ENCODE results near the gene PHF11. TPM values are rescaled to one million over a fixed set of nuclear protein-coding genes. Genes with fewer than 3 reads are reported as not detected.

PHF11 gene
- polyA plus RNA-seq, 2 of the 4 experiments (the other 2 are of a cell fraction): 7.1 to 11.7 TPM

DNA sequence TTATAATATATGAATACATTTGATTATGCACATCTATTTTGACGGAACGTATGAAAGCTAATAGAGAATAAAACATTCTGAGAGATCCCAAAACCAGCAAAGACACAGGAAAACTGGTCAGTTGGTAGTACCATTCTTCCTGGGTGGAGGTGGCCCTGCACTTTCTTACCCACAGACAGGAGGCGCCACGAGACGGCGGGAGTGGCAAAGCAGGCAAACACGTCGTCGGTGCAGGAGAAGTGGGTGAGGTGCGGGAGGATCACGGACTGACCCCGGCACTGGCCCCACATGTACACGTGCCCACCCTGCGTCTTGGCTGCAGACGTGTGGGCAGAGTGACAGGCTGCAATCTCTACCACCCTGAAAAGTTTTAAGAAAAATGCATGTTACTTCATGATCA is 53.5 kb downstream of the PHF11 start:
- no peak overlapping the region for H3K27ac ChIP-seq
- CTCF ChIA-PET: interaction anchor here (1.2 kb wide), 1 partner anchor 13 kb away, joined by 3 read pairs; no protein-coding TSS in a partner anchor
- ATAC-seq (no peak), DNase-seq (ENCODE audit: low read depth in 1 of 2, low spot score in 1 of 2) (no peak), FAIRE-seq (no peak)
- TF ChIP-seq NFE2L2 (conservative IDR thresholded peaks at IDR 0.05; ENCODE audit: low read length): no peak
- TF ChIP-seq JUNB (IDR thresholded peaks at IDR 0.05): no peak
- no peak for TF ChIP-seq SMC3 (IDR thresholded peaks at IDR 0.05)
- POLR2A ChIA-PET: no interaction called here
- no peak overlapping the region for H3K4me3 ChIP-seq
- H3K4me1 ChIP-seq: no peaks in the 10 kb centered on the region
- H3K9me3 ChIP-seq: no peaks in the 10 kb centered on the region
- H3K4me2 ChIP-seq: no peak overlapping the region
- 87% methylated on average over 12 of the region's 15 CpGs for WGBS (ENCODE audit: missing lambda C conversion rate)

DNA sequence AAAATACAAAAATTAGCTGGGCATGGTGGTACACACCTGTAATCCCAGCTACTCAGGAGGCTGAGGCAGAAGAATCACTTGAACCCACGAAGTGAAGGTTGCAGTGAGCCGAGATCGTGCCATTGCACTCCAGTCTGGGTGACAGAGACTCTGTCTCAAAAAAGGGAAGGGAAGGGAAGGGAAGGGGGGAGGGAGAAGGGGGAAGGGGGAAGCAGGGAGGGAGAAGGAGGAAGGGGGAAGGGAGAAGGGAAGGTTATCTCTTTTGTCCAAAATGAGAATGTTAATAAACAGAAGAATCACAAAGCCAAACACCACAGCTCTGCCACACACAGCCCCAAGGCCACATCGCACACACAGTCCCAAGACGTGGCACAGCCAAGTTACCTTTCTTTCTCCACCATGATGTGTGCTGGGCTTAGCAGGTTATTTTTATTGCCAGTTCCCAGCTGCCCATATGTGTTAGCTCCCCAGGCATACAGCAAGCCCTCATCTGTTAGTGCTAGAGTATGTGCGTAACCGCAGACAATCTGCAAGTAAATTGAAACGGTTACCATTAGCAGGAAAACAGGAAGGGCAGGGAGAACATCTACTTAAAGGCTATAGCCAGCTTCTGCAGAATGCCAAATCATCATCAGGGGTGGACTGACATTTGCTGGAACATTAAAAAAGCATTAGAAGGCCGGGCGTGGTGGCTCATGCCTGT is 55.3 kb downstream of the PHF11 start:
- TF ChIP-seq CHD4 (IDR thresholded peaks at IDR 0.05; ENCODE audit: borderline replicate concordance) (no peak), MAZ (IDR thresholded peaks at IDR 0.05; ENCODE audit: borderline replicate concordance, low read depth, low read length) (no peak), ZNF302 (CRISPR knock-in tag; IDR thresholded peaks at IDR 0.05) (no peak), KDM1A (IDR thresholded peaks at IDR 0.05; ENCODE audit: low read depth) (no peak), RNF2 (IDR thresholded peaks at IDR 0.05; ENCODE audit: borderline replicate concordance, low read depth) (no peak), JUN (IDR thresholded peaks at IDR 0.05) (no peak), MAFK (IDR thresholded peaks at IDR 0.05; ENCODE audit: partially characterized antibody) (no peak), EHMT2 (IDR thresholded peaks at IDR 0.05; ENCODE audit: low read depth) (no peak), EHF (CRISPR knock-in tag; IDR thresholded peaks at IDR 0.05) (no peak), FOSB (CRISPR knock-in tag; IDR thresholded peaks at IDR 0.05) (no peak), NFE2L2 (conservative IDR thresholded peaks at IDR 0.05; ENCODE audit: low read length) (no peak), FOXS1 (CRISPR knock-in tag; IDR thresholded peaks at IDR 0.05) (no peak), TFCP2L1 (CRISPR knock-in tag; IDR thresholded peaks at IDR 0.05) (no peak)
- TF ChIP-seq, protein P1, sequence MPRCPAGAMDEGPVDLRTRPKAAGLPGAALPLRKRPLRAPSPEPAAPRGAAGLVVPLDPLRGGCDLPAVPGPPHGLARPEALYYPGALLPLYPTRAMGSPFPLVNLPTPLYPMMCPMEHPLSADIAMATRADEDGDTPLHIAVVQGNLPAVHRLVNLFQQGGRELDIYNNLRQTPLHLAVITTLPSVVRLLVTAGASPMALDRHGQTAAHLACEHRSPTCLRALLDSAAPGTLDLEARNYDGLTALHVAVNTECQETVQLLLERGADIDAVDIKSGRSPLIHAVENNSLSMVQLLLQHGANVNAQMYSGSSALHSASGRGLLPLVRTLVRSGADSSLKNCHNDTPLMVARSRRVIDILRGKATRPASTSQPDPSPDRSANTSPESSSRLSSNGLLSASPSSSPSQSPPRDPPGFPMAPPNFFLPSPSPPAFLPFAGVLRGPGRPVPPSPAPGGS (IDR thresholded peaks at IDR 0.05): no peak
- POLR2A ChIA-PET: no interaction called here
- DNase-seq (ENCODE audit: low read depth in 1 of 2, low spot score in 1 of 2) (no peak), FAIRE-seq (no peak), ATAC-seq (no peak)
- H3K4me1 ChIP-seq: no peaks in the 10 kb centered on the region
- 87% methylated on average over 10 of the region's 10 CpGs for WGBS (ENCODE audit: missing lambda C conversion rate)
- H3K4me3 ChIP-seq: no peak overlapping the region
- H3K9me3 ChIP-seq: no peaks in the 10 kb centered on the region
- no peak overlapping the region for H3K4me2 ChIP-seq
- CTCF ChIA-PET: interaction anchor here (1.1 kb wide), 1 partner anchor 20 kb away, joined by 3 read pairs; no protein-coding TSS in a partner anchor
- no peak overlapping the region for H3K27ac ChIP-seq

DNA sequence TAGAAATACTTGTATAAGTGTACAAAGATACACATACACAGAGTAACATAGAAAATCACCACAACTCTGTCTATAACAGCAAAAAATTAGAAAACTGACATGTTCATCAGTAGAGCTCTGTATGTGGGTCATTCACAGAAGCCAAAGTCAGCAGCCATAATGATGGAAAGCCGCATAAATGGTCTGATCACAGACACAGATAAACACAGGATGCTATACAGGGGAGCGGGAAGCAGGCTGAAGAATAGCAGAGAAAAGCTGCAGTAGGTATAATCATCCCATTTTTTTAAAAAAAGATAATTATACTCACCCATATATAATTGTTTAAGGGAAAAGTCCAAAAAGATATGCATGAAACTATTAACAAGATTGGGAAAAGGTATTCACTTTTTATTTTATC is 58.1 kb downstream of the PHF11 start:
- POLR2A ChIA-PET: no interaction called here
- WGBS (ENCODE audit: missing lambda C conversion rate): 94% methylated on average over 2 of the region's 2 CpGs

More for the DNA sequence above, 58.1 kb downstream of the PHF11 start:
- Histone ChIP-seq H3K4me2 (no peak overlapping the region), H3K4me3 (no peak overlapping the region), H3K9me3 (no peaks in the 10 kb centered on the region), H3K4me1 (no peaks in the 10 kb centered on the region), H3K27ac (no peak overlapping the region)
- FAIRE-seq (no peak), DNase-seq (ENCODE audit: low read depth in 1 of 2, low spot score in 1 of 2) (no peak), ATAC-seq (no peak)
- CTCF ChIA-PET: no interaction called here
- TF ChIP-seq, protein P2, sequence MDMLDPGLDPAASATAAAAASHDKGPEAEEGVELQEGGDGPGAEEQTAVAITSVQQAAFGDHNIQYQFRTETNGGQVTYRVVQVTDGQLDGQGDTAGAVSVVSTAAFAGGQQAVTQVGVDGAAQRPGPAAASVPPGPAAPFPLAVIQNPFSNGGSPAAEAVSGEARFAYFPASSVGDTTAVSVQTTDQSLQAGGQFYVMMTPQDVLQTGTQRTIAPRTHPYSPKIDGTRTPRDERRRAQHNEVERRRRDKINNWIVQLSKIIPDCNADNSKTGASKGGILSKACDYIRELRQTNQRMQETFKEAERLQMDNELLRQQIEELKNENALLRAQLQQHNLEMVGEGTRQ (IDR thresholded peaks at IDR 0.05): no peak
- TF ChIP-seq KDM1A (IDR thresholded peaks at IDR 0.05; ENCODE audit: low read depth) (no peak), RAD21 (conservative IDR thresholded peaks at IDR 0.05 in 1 of 2, IDR thresholded peaks at IDR 0.05 in 1 of 2) (no peak), TFCP2L1 (CRISPR knock-in tag; IDR thresholded peaks at IDR 0.05) (no peak), CEBPB (IDR thresholded peaks at IDR 0.05) (no peak), HDAC2 (IDR thresholded peaks at IDR 0.05) (no peak), RARB (CRISPR knock-in tag; IDR thresholded peaks at IDR 0.05) (no peak), EP300 (IDR thresholded peaks at IDR 0.05) (no peak), MYC (IDR thresholded peaks at IDR 0.05; ENCODE audit: borderline replicate concordance, low read length) (no peak), RFX5 (IDR thresholded peaks at IDR 0.05) (no peak), NFE2L2 (conservative IDR thresholded peaks at IDR 0.05; ENCODE audit: low read length) (no peak), FOXS1 (CRISPR knock-in tag; IDR thresholded peaks at IDR 0.05) (no peak), FOSB (CRISPR knock-in tag; IDR thresholded peaks at IDR 0.05) (no peak), JUNB (IDR thresholded peaks at IDR 0.05) (no peak), ZFP36 (IDR thresholded peaks at IDR 0.05; ENCODE audit: borderline replicate concordance, partially characterized antibody) (no peak), CHD4 (IDR thresholded peaks at IDR 0.05; ENCODE audit: borderline replicate concordance) (no peak), RNF2 (IDR thresholded peaks at IDR 0.05; ENCODE audit: borderline replicate concordance, low read depth) (no peak)
- TF ChIP-seq, protein P3, sequence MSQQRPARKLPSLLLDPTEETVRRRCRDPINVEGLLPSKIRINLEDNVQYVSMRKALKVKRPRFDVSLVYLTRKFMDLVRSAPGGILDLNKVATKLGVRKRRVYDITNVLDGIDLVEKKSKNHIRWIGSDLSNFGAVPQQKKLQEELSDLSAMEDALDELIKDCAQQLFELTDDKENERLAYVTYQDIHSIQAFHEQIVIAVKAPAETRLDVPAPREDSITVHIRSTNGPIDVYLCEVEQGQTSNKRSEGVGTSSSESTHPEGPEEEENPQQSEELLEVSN (IDR thresholded peaks at IDR 0.05; ENCODE audit: borderline replicate concordance, low read depth): no peak
- TF ChIP-seq, protein P4, sequence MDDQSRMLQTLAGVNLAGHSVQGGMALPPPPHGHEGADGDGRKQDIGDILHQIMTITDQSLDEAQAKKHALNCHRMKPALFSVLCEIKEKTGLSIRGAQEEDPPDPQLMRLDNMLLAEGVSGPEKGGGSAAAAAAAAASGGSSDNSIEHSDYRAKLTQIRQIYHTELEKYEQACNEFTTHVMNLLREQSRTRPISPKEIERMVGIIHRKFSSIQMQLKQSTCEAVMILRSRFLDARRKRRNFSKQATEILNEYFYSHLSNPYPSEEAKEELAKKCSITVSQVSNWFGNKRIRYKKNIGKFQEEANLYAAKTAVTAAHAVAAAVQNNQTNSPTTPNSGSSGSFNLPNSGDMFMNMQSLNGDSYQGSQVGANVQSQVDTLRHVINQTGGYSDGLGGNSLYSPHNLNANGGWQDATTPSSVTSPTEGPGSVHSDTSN (IDR thresholded peaks at IDR 0.05): no peak
- TF ChIP-seq, protein P5, sequence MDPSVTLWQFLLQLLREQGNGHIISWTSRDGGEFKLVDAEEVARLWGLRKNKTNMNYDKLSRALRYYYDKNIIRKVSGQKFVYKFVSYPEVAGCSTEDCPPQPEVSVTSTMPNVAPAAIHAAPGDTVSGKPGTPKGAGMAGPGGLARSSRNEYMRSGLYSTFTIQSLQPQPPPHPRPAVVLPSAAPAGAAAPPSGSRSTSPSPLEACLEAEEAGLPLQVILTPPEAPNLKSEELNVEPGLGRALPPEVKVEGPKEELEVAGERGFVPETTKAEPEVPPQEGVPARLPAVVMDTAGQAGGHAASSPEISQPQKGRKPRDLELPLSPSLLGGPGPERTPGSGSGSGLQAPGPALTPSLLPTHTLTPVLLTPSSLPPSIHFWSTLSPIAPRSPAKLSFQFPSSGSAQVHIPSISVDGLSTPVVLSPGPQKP (IDR thresholded peaks at IDR 0.05; ENCODE audit: low read depth, low read length): no peak
